Activated CD4-positive, alpha-beta T cell treated with anti-CD3 and anti-CD28 coated beads, Interleukin-10, Interleukin-2, amounts not matched to agents 100 ng/mL and 50 ng/mL, durations not matched to agents 16 hours and 8 hours (primary cell): ENCODE data around the gene EPHB1.
"Not testable (repeated sequence)": the region's sequence is repeated elsewhere in the genome, so short reads cannot be mapped to it uniquely, and the experiment has no call there.

Experiments used
- DNase-seq: peaks from one replicate; pipeline ENCODE4 v3.0.0-alpha.2; 2020

Gene EPHB1

DNA sequence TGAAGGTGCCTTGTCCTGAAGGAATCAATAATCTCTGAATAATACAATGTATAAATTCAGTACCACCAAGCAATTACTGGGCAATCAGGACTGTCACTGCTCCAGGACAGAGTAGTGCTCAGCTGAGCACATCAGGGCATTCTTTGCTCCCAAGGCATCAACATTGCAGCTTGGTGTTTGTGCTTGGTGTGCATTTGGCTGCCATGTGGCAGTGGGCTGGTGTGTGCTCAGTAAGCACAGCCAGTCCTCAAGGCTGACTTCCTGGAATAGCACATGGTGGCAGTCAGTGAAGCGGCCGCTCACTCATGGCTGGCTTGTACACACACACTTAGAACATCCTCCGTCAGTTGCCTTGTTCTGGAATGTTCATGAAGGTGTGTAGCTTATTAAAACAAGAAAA, 217.0 kb downstream of the EPHB1 start:
- DNase-seq, result no peak

DNA sequence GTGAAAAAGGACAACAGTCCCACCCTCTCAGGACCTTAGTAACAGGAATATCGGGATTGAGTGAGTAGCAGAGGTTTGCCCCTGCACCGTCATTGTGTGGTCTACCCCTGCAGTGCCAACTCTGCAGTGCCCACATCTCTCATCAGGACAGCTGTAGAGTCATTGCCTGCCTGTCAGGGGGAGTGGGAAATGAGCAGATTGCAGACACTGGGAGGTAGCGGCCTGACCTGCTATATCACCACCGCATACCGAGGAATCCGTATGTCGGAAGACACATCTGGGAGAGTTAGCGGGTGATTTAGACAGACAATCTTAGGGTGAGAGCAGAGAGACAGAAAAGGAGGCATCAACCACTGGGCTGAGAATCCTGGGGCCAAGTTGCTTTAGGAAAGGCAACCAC, 218.1 kb downstream of the EPHB1 start:
- no peak for DNase-seq

DNA sequence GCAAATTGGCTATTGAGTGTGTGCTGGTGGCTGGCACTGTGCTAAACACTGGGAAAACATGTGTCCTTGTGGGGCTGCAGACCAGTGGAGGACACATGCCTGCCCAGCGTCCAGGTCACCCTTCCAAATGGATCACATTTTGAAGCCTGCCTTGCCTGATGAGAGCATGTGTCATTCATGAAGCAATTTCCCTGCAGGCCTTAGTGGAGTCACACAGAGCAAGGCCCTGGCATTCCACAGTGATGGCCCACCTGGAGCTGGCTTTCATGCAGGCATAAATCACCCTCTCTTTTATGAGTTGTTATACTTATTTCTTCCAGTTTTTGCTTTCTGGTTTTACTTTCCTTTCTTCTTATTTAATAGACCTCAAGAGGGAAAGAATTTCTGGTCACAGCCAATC, 219.5 kb downstream of the EPHB1 start:
- DNase-seq, result no peak

DNA sequence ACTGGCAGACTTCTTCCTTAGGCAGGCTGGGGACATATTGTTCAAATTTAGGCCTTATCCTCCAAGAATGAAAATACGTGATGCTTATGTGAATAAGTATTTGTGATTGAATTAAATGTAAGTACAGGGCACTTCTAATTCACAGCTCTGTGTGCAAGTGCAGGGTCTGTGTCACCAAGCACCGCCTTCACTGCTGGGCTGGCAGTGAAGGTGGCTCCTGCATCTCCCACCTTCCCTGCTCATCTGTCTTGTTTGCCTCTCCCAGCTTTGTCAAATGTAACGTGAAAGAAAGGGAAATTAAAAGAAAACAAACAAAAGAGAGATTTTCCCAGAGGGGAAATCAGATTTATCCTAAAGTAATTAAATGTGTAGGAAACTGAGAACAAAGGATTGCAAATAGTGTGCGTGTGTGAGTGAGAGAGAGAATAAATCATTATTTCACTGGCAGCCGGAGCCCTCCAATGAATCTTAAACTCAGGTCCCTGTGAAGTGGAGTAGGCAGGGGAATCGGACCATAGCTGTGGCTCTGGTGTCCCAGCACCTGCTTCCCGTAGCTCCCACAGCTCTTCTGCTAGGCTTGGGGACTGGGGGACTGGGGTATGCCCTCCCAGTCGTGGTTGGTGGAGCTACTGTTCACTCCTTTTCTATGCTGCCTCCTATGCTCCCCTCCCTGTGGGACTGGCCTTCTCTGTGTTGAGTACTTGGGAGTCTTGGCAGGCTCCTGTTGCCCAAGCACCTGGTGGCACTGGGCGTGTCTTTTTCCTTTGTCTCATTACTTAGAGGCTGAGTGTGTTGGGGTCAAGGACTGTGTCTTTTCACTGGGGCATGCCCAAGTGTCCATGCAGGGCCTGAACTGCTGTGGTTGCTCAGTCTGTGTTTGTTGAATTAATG, 222.2 kb downstream of the EPHB1 start:
- DNase-seq, result no peak

DNA sequence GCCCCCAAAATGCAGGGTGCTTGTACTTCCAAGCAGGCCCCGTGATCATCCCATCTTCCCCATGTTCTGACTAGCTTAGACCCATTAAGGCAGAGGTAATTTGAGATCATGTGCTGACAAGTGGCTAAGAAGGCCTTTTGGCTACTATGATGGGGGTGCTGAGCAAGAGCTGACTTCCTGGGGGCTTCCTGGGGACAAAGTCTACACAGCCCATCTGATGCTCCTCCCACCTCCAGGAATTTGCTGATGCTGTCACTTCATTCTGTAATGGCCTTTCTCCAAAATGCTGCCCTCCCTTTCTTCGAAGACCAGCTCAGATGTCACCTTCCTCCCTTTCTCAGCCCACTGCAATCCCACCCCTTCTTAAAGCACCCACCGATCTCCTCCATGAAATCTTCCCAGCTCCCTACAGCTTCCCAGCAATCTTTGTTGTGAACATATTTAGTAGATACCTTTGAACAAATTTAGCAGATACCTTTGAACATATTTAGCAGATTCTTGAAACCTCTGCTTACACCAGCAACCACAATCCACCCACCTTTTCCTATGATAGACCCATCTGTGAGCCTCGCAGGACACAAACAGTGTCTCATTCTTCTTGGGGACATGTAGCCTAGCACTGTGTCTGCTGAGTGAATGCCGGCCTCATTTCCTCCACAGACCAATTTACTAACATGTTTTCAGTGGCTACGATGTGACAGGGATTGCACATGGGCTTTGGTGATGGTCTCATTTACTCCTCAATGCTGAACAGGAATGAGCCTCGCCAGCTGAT, 223.3 kb downstream of the EPHB1 start:
- no peak for DNase-seq

DNA sequence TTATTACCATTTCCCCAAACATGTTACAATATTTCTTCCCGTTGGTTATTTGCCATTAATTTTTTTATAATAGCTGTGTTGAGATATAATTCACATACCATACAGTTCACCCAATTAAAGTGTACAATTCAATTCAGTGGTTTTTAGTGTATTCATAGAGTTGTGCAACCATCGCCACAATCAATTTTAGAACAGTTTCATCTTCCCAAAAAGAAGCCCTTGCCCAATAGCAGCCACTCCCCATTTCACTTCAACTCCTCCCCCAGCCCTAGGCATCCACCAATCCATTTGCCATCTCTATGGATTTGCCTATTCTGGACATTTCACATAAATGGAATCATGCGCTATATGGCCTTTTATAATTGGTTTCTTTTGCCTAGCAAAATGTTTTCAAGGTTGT, 225.1 kb downstream of the EPHB1 start:
- DNase-seq, result no peak

DNA sequence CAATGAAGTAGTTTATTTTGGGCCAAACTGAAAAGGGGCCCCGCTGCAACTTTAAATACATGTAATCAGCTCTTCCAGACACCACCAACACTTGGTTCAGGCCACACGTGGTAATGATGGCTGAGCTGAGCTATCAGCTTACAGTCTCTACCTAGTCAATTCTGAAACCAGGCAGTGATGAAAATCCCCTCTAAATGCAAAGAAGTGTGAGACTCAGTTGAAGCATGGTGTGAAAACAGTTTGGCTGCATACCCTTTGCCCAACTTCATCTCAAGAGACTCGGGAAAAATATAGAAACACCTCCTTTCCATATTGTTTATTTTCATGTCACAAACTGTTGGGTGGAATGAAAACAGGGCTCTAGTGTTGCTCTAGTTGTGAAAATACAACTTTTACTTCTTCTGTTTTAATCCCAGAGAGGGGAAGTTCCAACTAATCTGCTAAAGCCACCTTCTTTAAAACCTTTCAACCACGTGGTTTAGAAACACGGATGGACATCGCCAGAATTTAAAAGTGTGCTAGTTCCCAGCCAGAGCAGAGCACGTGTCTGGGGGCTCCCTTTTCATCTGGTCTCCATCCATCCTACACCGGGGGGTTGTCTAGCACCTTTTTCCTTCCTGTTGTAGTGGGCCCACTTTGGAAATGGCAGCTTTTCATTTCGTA, 229.1 kb downstream of the EPHB1 start:
- DNase-seq, result no peak

DNA sequence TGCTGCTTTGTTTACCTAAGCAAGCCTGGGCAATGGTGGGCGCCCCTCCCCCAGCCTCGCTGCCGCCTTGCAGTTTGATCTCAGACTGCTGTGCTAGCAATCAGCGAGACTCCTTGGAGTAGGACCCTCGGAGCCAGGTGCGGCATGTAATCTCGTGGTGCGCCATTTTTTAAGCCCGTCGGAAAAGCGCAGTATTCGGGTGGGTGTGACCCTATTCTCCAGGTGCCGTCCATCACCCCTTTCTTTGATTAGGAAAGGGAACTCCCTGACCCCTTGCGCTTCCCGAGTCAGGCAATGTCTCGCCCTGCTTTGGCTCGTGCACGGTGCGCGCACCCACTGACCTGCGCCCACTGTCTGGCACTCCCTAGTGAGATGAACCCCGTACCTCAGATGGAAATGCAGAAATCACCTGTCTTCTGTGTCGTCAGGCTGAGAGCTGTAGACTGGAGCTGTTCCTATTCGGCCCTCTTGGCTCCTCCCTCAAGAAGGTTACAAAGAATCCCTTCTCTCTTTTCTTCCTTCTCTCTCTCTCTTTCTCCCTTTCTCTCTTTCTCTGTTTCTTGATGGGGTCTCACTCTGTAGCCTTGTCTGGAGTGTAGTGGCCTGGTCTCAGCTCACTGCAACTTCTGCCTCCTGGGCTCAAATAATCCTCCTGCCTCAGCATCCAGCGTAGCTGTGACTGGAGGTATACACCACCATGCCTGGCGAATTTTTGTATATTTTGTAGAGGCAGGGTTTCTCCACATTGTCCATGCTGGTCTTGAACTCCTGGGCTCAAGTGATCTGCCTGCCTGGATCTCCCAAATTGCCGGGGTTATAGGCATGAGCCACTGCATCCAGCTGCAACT, 235.9 kb downstream of the EPHB1 start:
- not testable (repeated sequence) for DNase-seq

DNA sequence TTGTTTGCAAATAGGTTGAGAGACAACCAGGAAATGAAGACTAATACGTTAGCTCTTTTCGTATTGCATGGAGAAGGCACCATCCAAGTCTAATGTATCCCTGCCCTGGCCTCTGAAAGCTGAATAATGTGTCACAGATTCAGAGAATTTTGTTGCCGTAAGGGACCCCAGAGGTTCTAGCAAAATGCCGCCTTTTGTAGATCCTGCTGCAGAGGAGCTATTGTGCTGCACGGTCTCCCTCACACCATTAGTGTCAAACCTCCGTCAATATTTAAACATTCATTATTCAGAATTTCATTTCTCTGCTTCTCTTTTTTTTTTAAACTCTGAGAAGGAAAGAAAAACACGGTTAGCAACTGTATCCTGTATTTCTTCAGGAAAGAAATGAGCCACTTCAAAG, 238.7 kb downstream of the EPHB1 start:
- no peak for DNase-seq

DNA sequence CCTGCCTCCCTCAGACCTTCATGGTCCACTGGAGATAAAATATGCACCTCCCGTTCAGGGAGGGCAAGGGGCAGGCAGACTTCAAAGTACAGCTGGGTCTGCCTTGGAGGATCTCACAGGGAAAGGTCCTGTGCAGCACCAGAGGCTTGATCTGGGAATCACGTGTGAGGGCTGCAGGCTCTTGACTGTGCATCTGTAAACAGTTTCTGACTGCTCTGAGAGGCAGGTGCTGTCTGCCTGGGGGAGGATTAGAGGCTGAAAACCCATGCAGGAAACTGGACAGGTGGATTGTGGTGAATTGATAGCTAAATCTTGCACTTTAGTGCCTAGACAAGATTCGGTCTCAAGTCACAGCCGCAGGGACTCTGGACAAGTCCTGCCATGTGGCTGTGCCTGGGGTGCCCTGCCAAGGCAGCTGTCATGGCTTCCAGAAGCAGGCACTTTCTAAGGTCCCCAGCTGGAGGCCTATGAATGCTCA, 239.3 kb downstream of the EPHB1 start:
- no peak for DNase-seq

DNA sequence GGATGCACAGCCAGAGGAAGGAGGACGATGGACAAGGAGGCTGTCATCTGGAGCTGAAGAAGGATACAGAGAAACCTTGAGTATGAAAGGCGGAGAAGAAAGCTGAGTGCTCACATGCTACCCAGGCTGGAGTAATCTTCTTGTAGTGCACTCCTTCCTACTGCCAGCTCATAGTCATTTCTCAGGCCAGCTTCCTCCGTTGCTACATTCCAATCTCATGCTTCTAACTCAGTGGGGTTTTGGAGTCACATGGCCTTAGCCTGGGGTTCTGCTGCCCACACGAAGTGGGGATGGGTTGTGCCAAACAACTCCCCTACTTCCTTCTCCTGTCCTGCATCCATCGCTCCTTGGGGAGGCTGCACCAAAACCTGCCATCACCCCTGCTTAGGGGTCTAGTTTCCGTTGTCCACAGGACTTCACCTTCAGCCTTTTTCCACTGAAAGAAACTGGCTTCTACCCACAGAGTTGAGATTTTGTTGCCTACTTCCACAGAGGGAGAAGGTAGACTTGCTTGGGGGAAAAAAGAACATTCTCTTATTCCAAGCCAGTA, 239.9 kb downstream of the EPHB1 start:
- no peak for DNase-seq

DNA sequence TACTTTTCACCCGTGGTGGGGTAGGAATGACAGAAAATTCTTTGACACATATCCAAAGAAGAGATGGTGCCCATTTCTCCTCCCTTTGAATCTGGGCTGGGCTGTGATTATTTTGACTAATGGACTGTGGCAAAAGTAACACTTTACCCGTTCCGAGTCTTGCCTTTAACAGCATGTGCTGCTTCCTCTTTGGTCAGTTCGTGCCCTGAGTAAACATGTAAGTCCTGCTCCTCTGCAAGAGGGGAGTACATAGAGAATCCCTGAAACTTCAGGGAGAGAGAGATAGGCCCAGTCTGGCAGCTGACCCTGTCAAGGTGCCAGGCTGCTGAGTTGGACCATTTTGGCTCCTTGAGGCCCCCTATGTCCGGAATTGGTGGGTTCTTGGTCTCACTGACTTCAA, 243.1 kb downstream of the EPHB1 start:
- DNase-seq, result no peak

DNA sequence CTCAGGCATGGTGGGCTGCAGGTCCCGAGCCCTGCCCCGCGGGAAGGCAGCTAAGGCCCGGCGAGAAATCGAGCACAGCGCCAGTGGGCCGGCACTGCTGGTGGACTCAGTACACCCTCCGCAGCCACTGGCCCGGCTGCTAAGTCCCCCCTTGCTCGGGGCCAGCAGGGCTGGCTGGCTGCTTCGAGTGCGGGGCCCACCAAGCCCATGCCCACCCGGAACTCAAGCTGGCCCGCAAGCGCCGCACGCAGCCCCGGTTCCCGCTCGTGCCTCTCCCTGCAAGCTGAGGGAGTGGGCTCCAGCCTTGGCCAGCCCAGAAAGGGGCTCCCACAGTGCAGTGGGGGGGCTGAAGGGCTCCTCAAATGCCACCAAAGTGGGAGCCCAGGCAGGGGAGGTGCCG, 244.5 kb downstream of the EPHB1 start:
- DNase-seq, result not testable (repeated sequence)

DNA sequence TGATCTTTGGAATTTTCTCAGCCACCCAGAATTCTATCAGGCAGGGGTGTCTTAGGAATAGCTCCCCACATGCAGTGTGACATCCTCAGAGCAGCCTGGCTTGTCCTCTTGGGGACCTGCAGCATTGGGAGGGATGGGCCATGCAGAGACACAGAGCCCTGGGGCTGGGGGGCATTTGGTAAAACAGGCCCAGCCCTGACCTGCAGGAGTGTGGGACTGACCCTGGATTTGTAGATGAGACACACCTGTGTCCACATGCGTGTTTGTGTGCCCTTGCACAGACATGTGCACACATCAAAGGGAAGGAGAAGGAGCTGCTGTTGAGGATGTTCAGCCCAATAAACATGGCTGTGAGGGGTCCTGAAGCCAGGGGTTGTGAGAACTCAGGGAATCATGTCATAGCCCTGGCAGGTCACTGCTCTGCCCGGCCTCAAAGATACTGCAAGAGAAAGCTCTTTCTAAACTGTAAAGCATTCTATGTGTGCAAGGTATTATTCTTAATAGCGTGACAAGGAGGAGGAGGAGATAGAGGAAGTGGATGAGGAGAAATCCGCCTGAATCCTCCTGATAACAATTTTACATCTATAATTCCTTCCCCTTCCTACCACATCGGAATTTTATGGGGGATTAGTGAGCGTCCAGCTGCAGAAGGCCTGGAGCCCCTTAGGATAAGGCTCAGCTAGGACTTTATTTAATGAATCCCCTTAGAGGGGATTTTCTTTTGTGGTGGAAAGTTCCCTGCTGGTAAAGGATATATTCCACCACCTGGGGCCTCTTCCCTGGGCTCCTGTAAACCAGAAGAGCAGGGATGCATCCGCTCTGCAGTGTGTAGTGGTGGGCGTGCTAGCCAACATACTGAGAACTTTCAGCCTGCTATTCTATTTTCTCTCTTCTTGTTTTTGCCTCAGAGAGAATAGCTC, 245.5 kb downstream of the EPHB1 start:
- DNase-seq, result no peak

DNA sequence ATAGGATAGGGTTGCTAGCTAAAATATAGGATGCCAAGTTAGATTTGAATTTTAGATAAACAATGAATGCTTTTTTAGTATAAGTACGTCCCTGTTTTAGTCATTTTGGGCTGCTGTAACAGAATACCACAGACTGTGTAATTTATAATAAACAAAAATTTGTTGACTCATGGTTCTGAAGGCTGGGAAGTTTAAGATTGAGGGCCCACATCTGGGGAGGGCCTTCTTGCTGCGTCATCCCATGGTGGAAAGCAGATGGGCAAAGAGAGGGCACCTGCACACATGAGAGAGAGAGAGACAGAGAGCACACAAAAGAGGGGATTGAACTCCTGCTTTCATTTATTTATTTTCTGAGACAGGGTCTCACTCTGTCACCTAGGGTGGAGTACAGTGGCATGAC, 246.5 kb downstream of the EPHB1 start:
- no peak for DNase-seq

DNA sequence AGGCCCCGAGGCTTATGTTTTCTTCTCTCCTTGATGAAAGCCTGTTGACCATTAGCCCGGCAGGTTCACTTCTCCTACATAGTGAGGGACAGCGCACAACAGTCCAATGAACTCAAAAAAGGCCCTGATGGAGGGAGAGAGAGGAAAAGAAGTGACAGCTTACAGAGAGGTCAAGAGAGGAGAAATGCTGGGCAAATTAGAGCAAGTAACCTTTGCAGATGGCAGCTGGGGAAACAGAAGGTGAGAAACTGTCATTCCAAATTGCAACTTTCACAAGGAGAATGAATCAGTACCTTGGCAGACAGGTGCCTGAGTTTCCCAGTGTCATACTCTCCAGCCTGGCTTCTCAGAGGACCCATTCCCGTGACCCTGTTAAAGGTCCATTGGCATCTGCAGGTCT, 252.0 kb downstream of the EPHB1 start:
- DNase-seq, result no peak

DNA sequence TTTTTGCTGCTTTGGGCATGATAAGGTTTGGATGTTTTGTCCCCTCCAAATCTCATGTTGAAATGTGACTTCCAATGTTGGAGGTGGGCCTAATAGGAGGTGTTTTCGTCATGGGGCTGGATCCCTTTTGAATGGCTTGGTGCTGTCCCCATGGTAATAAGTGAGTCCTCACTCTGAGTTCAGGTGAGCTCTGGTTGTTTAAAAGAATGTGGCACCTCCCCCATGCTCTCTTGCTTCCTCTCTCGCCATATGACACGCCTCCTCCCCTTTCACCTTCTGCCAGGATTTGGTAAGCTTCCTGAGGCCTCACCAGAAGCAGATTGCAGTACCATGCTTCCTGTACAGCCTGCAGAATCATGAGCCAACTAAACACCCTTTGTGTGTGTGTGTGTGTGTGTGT, 255.5 kb downstream of the EPHB1 start:
- no peak for DNase-seq

DNA sequence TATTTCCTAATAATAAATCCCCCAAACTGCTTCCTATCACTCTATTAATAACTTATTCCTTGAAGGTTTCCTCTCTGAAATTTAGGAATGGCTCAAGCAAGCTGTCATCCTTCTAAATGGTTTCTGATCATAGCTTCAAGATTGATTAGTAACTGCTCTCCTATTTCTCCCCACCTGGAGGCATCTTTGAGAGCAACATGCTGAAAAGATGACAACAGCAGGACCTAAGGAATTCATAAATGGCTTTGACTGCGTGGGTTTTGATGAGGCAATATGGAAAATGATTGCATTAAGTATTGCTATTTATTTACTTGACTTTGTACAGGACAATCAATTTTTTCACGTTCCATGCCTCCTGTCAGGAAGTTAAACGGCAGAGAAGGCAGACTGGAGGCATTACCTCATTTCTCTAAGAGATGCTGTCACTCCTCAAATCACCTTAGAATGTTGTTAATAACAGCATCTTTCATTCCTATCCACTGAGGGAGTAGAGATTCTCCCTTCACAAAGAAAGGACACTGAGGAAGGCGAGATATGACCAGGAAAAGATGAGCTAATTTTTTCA, 256.4 kb downstream of the EPHB1 start:
- DNase-seq, result no peak

DNA sequence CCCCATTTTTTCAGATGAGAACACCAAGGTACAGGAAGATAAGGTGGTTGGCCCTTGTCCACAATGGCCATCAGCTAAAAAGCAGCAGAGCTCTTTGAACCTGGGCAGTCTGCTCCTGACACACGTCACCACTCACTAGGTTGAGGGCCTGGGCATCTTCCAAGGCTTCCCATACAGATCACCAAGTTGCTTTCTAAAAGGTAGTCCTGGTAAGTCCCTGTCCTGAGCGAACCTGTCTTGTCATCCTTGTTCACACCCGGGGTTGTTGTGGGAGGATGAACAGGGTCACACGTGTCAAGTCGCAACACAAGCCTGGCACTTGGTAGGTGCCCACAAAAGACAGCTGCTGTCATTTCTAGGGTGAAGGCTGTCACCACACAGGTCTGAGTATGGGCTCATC, 260.4 kb downstream of the EPHB1 start:
- DNase-seq, result no peak

DNA sequence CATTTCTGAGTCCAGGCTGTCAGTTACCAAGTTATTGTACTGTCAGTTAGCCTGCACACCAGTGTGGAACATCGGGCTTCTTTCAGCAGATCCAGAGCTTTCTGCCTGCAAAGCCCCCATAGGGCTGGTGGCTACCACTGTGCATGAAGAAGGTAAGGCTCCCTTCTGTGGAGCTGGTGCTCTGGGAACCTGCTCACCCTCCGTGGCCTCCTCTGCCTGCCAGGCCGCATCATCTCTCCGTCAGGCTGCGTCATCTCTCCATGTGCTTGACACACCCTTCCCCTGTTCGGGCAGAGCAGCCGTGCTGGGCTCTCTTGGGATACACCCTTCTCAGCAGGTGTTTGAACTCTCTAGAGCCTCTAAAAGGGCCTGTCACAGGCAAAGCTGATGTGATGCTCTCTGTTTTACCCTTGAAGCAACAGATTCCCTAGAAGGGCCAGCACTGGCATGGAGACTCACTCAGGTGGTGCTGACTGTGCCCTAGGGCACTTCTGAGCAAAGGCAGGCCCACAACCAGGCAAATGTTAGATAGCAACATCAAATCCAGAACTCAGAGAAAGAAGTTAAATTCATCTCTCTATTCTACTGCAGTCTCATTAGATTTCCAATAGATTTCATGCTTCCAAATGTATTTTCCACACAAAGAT, 261.1 kb downstream of the EPHB1 start:
- no peak for DNase-seq
